Measurements from ENCODE around the gene GNPNAT1. TPM values are rescaled to one million over a fixed set of nuclear protein-coding genes. Genes with fewer than 3 reads are reported as not detected.

Gene GNPNAT1
- total RNA-seq, 4 donors from 2014 or later = 10.6 to 33.0 (median 13.7) TPM

DNA sequence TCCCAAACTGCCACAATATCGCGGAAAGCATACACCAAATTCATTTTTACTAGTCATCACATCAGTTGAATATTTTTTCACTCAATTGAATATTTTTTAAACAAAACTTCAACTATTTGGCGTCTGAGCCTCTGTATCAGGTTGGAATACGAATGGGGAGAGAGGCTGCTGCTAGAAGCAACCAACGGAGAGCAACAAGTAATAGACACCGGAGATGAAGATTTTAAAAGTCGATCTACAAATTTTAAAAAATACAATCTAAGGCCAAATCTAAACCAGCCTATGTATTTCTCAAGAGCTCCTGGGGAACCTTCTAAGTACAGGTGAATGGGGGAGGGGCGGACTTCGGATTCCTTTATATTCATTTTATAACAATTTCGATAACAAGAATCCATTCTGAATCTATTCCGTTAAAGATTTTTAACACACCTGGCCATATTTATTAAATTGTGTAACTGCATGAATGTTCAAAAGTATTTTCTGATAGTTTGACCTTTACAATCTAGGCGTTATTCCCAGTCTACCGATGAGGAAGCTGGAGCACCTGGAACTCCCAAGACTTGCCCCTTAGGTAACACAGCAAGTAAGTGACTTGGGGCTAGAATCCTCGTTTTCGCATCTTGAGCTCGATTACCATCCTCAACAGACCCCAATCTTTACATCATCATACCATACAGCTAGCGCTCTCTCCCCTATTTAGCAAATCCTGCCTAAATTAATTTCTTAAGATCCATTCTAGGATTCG lies 1.2 kb downstream of the GNPNAT1 start:
- no peaks in the 10 kb centered on the region for H3K36me3 ChIP-seq
- peak overlapping the region in 2 of 4 donors; percentile 77 to 89 for H3K27ac ChIP-seq
- no peaks in the 10 kb centered on the region for H3K27me3 ChIP-seq
- TF ChIP-seq, protein P1, sequence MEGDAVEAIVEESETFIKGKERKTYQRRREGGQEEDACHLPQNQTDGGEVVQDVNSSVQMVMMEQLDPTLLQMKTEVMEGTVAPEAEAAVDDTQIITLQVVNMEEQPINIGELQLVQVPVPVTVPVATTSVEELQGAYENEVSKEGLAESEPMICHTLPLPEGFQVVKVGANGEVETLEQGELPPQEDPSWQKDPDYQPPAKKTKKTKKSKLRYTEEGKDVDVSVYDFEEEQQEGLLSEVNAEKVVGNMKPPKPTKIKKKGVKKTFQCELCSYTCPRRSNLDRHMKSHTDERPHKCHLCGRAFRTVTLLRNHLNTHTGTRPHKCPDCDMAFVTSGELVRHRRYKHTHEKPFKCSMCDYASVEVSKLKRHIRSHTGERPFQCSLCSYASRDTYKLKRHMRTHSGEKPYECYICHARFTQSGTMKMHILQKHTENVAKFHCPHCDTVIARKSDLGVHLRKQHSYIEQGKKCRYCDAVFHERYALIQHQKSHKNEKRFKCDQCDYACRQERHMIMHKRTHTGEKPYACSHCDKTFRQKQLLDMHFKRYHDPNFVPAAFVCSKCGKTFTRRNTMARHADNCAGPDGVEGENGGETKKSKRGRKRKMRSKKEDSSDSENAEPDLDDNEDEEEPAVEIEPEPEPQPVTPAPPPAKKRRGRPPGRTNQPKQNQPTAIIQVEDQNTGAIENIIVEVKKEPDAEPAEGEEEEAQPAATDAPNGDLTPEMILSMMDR (IDR thresholded peaks at IDR 0.05) = no peak
- no peak for TF ChIP-seq POLR2A (IDR thresholded peaks at IDR 0.05)
- H3K9me3 ChIP-seq = no peaks in the 10 kb centered on the region
- DNase-seq = no peak
- peak overlapping the region; percentile 67 to 85 (median 76) for H3K4me3 ChIP-seq
- peaks cover 0 to 14% (median 1%) of the 10 kb centered on the region in 4 donors for H3K4me1 ChIP-seq

DNA sequence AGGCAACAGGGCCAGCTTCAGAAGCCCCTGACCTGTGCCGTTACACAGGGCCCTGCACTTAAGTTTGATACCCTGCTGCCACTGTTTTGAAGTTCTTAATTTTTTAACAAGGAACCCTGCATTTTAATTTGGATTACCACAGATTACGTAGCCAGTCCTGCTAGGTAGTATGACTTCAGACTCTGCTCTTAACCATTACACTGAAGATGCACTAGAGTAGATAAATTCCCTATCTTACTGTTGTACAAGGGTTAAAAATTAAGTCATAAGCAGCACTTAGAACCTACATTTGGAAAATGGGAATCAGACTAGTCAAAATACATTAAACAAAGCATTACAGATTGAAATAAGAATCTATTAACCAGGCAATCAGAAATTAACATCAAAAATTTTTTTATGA lies 2.3 kb downstream of the GNPNAT1 start:
- no peak for DNase-seq
- H3K27ac ChIP-seq = no peak overlapping the region
- H3K36me3 ChIP-seq = no peaks in the 10 kb centered on the region
- H3K9me3 ChIP-seq = no peaks in the 10 kb centered on the region
- H3K27me3 ChIP-seq = no peaks in the 10 kb centered on the region
- H3K4me3 ChIP-seq = no peak overlapping the region
- H3K4me1 ChIP-seq = peaks cover 0 to 14% (median 1%) of the 10 kb centered on the region in 4 donors
- TF ChIP-seq, protein P1 (IDR thresholded peaks at IDR 0.05) = no peak
- TF ChIP-seq POLR2A (IDR thresholded peaks at IDR 0.05) = no peak

DNA sequence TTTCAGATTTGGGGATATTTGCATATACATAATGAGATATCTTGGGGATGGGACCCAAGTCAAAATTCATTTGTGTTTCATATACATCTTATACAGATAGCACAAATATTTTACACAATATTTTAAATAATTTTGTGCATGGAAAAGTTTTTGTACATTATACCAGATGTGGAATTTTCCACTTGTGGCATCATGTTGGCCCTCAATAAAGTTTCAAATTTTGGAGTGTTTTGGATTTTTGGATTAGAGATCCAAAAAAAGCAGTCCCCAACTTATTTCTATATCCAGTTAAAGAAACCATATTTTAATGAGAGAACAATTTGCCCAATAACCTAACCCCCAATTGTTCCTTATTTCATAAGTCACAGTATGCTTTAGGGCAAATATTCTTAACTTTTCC lies 4.5 kb downstream of the GNPNAT1 start:
- Histone ChIP-seq H3K9me3 (no peaks in the 10 kb centered on the region), H3K27ac (no peak overlapping the region), H3K4me1 (peaks cover 0 to 9% (median 1%) of the 10 kb centered on the region in 4 donors), H3K27me3 (no peaks in the 10 kb centered on the region), H3K36me3 (no peaks in the 10 kb centered on the region), H3K4me3 (no peak overlapping the region)
- no peak for TF ChIP-seq POLR2A (IDR thresholded peaks at IDR 0.05)
- TF ChIP-seq, protein P1 (IDR thresholded peaks at IDR 0.05) = no peak
- DNase-seq = no peak

DNA sequence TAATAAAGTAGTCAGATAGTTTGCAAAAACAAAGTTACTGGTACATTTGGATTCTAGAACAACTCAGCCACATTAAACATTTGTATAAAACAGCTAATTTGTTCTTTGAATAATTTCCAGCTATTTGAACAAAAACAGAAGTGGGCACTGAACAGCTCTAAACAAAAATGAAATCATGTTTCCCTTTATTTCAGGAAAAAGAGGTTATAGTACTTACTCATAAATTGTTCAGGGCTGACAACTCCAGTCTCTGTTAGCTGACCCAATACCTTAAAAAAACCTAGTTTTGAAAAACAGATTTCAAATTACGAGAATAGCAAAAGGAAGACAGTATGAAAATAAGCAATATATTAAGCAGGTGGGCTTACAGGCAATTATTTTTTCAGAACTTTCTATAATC lies 8.2 kb downstream of the GNPNAT1 start:
- TF ChIP-seq, protein P1 (IDR thresholded peaks at IDR 0.05) = no peak
- no peak for TF ChIP-seq POLR2A (IDR thresholded peaks at IDR 0.05)
- no peak for DNase-seq
- H3K27me3 ChIP-seq = no peaks in the 10 kb centered on the region
- H3K27ac ChIP-seq = no peak overlapping the region
- no peaks in the 10 kb centered on the region for H3K4me1 ChIP-seq
- no peak overlapping the region for H3K4me3 ChIP-seq
- no peaks in the 10 kb centered on the region for H3K9me3 ChIP-seq
- peaks cover 0 to 20% (median 0%) of the 10 kb centered on the region in 3 donors for H3K36me3 ChIP-seq

DNA sequence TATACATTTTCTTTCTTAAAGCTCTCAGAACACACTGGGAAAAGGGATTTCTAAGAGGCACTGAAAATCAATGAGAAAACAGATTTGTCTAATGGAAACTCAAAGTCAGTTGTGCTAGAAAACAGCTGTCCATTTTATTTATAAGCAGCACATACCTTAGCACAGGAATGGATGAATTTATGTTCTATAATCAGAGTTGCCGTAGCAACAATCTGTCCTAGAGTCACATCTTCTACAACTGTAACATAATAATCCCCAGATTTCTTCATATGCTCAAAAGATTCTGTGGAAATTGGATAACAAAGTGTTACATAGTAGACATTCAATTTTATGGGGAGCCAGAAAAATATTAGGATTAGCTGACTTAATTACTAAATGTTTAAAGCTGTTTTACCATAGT lies 9.8 kb downstream of the GNPNAT1 start:
- H3K27ac ChIP-seq = no peak overlapping the region
- no peak overlapping the region for H3K4me3 ChIP-seq
- H3K36me3 ChIP-seq = peaks cover 0 to 27% (median 0%) of the 10 kb centered on the region in 3 donors
- H3K9me3 ChIP-seq = no peaks in the 10 kb centered on the region
- DNase-seq = no peak
- no peak for TF ChIP-seq POLR2A (IDR thresholded peaks at IDR 0.05)
- TF ChIP-seq, protein P1 (IDR thresholded peaks at IDR 0.05) = no peak
- H3K27me3 ChIP-seq = no peaks in the 10 kb centered on the region
- H3K4me1 ChIP-seq = no peaks in the 10 kb centered on the region
